PFSK-1 (cell line): ENCODE data around the gene C19orf25.

Source experiments
- POLR2AphosphoS5 ChIP-seq: IDR thresholded peaks from 2 replicates; pipeline ENCODE4 v1.6.1; 2012; ENCODE audit warnings: low read depth, mild to moderate bottlenecking, control low read depth, low read length, moderate library complexity
- TAF1 ChIP-seq: IDR thresholded peaks from 2 replicates; pipeline ENCODE4 v1.6.1; 2012; ENCODE audit warnings: low read length, control low read depth, borderline replicate concordance; ENCODE audit not compliant: insufficient read depth
- TF ChIP-seq, protein P1 (sequence below), 2 experiments: IDR thresholded peaks; 2 replicates each; pipeline versions ENCODE4 v1.6.1 to v1.8.0; 2011 to 2012; ENCODE audit warnings: low read depth in 2 of 2, low read length in 2 of 2, control low read depth in 1 of 2, inconsistent platforms in 1 of 2, mild to moderate bottlenecking in 1 of 2, moderate library complexity in 1 of 2; ENCODE audit not compliant: insufficient read depth in 1 of 2

DNA sequence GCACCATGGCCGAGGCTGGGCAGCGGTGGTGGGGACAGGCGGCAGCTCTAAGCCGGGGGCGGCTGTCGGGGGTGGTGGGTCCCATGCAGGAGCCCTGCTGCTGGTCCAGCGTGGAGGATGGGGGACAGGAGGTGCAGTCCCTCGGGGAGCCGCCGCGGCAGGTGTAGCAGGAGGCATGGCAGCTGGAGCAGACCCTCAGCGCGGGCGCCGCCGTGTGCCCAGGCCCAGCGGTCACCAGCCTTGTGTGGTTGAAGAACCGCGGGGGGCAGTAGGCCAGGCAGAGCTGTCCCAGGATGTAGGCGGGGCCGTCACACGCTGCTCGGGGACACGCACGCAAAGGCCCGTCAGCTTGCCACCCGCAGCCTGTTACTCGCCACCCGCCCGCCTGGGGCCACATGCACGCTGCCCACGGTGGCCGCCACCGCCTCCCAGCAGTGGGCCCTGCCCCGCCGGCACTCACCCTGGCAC, 2.9 kb upstream of the C19orf25 start:
- TF ChIP-seq TAF1: no peak
- TF ChIP-seq POLR2AphosphoS5: no peak
- TF ChIP-seq, protein P1, sequence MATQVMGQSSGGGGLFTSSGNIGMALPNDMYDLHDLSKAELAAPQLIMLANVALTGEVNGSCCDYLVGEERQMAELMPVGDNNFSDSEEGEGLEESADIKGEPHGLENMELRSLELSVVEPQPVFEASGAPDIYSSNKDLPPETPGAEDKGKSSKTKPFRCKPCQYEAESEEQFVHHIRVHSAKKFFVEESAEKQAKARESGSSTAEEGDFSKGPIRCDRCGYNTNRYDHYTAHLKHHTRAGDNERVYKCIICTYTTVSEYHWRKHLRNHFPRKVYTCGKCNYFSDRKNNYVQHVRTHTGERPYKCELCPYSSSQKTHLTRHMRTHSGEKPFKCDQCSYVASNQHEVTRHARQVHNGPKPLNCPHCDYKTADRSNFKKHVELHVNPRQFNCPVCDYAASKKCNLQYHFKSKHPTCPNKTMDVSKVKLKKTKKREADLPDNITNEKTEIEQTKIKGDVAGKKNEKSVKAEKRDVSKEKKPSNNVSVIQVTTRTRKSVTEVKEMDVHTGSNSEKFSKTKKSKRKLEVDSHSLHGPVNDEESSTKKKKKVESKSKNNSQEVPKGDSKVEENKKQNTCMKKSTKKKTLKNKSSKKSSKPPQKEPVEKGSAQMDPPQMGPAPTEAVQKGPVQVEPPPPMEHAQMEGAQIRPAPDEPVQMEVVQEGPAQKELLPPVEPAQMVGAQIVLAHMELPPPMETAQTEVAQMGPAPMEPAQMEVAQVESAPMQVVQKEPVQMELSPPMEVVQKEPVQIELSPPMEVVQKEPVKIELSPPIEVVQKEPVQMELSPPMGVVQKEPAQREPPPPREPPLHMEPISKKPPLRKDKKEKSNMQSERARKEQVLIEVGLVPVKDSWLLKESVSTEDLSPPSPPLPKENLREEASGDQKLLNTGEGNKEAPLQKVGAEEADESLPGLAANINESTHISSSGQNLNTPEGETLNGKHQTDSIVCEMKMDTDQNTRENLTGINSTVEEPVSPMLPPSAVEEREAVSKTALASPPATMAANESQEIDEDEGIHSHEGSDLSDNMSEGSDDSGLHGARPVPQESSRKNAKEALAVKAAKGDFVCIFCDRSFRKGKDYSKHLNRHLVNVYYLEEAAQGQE (IDR thresholded peaks at IDR 0.05; ENCODE audit: insufficient read depth in 1 of 2, low read depth in 2 of 2, low read length in 2 of 2): no peak
